RWPE1 (cell line): ENCODE data around the gene ARHGAP30.

Source experiments
- CTCF ChIA-PET: fragments of 350-600 bp; sonication (Branson Sonifier 250); formaldehyde crosslinking; extraction: SDS; loops from one replicate; lab custom pipeline; 2021; lab: Yijun Ruan, JAX
- POLR2A ChIA-PET: fragments of 400-600 bp; formaldehyde crosslinking; extraction: SDS; loops from one replicate; lab custom pipeline; 2020; ENCODE audit warnings: antibody characterized with exemption; ENCODE audit not compliant: low non-redundant PET; lab: Yijun Ruan, JAX
- DNase-seq: peaks from one replicate; pipeline ENCODE4 v3.0.0; 2012; ENCODE audit warnings: low spot score
- H3K27ac ChIP-seq: fragments of 450-650 bp; 2 replicates; pipeline ENCODE4 v1.5.1; 2017
- TF ChIP-seq, protein P1 (sequence below): fragments of 450-650 bp; conservative IDR thresholded peaks from 2 replicates; pipeline ENCODE4 v1.5.1; 2017; ENCODE audit warnings: low read depth, mild to moderate bottlenecking

Gene ARHGAP30

GRCh38 chr1:161091796-161092507 lies 22.3 kb upstream of the ARHGAP30 start:
- TF ChIP-seq, protein P1, sequence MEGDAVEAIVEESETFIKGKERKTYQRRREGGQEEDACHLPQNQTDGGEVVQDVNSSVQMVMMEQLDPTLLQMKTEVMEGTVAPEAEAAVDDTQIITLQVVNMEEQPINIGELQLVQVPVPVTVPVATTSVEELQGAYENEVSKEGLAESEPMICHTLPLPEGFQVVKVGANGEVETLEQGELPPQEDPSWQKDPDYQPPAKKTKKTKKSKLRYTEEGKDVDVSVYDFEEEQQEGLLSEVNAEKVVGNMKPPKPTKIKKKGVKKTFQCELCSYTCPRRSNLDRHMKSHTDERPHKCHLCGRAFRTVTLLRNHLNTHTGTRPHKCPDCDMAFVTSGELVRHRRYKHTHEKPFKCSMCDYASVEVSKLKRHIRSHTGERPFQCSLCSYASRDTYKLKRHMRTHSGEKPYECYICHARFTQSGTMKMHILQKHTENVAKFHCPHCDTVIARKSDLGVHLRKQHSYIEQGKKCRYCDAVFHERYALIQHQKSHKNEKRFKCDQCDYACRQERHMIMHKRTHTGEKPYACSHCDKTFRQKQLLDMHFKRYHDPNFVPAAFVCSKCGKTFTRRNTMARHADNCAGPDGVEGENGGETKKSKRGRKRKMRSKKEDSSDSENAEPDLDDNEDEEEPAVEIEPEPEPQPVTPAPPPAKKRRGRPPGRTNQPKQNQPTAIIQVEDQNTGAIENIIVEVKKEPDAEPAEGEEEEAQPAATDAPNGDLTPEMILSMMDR: no peak
- CTCF ChIA-PET: interaction anchor here (1.0 kb wide), 1 partner anchor 46 kb away, joined by 3 read pairs; the partner anchor contains the start of gene USF1
- no peak for DNase-seq
- no peak overlapping the region for H3K27ac ChIP-seq
- POLR2A ChIA-PET: no interaction called here

- H3K27ac ChIP-seq: no peak overlapping the region
- no peak for DNase-seq
- TF ChIP-seq, protein P1: no peak
- POLR2A ChIA-PET: no interaction called here
- CTCF ChIA-PET: no interaction called here
Measured at GRCh38 chr1:161091093-161091492, 21.4 kb upstream of the ARHGAP30 start.

GRCh38 chr1:161090617-161091016 lies 20.9 kb upstream of the ARHGAP30 start:
- H3K27ac ChIP-seq: no peak overlapping the region
- no peak for DNase-seq
- TF ChIP-seq, protein P1: no peak
- CTCF ChIA-PET: no interaction called here
- POLR2A ChIA-PET: no interaction called here

DNA sequence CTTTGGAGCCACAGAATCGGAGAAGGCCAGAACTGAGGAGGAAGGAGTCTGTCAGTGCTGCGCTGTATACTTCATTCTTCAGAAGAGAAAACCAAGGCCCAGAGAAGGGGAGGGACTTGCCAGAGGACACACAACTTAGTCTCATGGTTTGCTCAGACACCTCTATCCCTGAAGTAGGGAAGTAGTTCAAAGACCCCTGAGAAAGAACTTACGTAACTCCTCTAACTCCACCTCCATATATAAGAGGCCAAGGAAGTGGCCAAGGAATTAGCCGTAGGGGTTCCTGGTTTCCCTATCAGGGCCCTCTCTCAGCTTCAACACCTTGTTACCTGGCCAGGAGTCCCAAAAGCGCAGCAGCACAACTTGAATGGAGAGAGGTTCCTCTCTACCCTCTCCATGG lies 20.2 kb upstream of the ARHGAP30 start:
- no peak for DNase-seq
- ChIA-PET CTCF (no interaction called here), POLR2A (interaction anchor here (0.6 kb wide), 1 partner anchor 13 kb away, joined by 3 read pairs; no protein-coding TSS in a partner anchor)
- TF ChIP-seq, protein P1: no peak
- H3K27ac ChIP-seq: no peak overlapping the region

DNA sequence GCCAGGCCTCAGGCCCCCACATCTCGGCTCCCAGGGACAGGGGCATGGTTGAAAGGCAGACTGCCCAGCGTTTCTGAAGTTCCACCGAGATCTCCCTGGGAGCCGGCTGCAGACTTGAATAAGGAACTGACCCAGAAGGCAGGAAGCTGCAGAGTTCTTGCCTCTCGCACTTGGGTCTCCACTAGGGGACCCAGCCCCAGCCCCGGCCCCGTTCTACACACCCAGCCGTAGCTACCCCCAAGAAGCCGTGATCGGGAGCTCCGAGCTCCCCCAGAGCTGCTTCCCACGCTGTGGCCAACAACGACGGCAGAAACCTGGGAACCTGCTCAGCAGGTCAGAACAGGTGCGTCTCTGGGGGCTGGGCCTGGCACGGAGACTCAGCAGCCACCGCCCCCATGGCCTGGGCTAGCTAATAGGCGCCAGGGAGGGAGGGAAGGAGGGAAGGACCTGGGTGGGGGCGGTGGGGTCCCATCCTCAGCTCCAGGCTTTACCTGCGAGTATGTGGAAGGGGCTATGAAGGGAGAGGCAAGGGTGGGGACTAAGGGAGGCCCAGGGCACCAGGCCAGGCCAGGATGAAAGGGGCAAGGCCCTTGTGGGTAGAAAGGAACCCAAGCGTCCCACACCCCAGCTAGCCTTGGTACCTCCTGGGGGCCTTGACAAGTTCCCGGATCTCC lies 19.7 kb upstream of the ARHGAP30 start, which contains the start of gene NECTIN4:
Gene NECTIN4, minus strand, starts transcription at position 308 of the 674 bp plus-strand sequence. Its CDS starts 262 bp downstream, at position 46.
- TF ChIP-seq, protein P1: no peak
- peak; percentile 70 for DNase-seq
- POLR2A ChIA-PET: interaction anchor here (0.6 to 1.4 kb wide), 2 partner anchors 13 to 44 kb away, joined by 3 read pairs; partner anchors contain the start of gene USF1
- no peak within 1 kb of the TSS for H3K27ac ChIP-seq
- CTCF ChIA-PET: interaction anchor here (0.5 to 1.7 kb wide), 5 partner anchors 8 to 334 kb away, joined by 3 to 10 read pairs (median 3); no protein-coding TSS in a partner anchor

- DNase-seq: peak; percentile 69
- TF ChIP-seq, protein P1: no peak
- POLR2A ChIA-PET: interaction anchor here (1.4 kb wide), 1 partner anchor 43 kb away, joined by 3 read pairs; the partner anchor contains the start of gene USF1
- CTCF ChIA-PET: interaction anchor here (0.5 to 1.7 kb wide), 6 partner anchors 8 to 334 kb away, joined by 3 to 10 read pairs (median 3); no protein-coding TSS in a partner anchor
- no peak overlapping the region for H3K27ac ChIP-seq
Measured at GRCh38 chr1:161088587-161089110, 19.0 kb upstream of the ARHGAP30 start.
